ENCODE data around the gene TPBGL.
"Not testable (repeated sequence)": the region's sequence is repeated elsewhere in the genome, so short reads cannot be mapped to it uniquely, and the experiment has no call there.

Gene TPBGL

DNA sequence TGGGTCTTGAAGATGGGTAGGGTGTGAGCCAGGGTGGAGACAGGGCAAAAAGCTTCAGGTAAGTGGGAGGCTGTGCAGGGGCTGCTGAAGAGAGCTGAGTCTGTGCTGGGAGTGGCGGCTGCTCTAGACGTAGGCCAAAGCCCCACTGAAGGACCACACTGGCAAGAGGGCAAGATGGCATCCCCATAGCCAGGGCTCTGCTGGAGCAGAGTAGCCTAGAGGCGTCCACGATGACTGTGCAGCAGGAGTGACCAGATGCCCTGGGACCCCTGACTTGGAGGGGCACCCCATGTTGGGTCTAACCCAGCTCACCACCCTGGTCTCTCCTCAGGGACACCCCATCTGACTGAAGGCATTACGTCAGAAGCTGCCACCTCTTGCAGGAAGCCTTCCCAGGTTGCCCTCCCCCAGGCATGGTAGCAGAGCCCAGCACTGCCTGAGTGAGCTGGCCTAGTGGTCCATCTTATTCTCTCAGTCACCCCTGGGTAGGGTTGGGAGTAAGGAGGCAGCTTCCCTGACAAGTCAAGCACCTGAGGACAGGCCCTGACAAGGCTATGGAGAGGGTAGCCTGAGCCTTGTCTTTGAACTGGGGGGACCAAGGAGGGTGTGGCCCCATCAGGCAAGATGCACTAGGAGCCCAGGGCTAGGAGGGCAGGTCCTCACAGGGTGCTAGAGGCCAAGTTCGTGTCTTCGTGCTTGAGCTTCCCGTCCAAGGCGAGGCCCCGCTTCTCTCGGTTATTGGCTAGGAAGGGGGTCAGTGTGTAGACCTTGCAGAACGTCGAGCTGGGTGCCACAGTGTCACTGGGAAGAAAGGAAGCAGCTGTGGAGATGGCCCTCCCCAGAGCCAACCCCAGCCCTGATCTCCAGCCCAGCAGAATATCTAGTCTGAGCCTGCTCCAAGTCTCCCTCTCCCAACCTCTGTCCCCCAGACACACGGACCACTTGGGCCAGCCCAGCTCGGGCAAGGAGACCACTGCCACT, 33.1 kb downstream of the TPBGL start:
- DNase-seq: no peak

DNA sequence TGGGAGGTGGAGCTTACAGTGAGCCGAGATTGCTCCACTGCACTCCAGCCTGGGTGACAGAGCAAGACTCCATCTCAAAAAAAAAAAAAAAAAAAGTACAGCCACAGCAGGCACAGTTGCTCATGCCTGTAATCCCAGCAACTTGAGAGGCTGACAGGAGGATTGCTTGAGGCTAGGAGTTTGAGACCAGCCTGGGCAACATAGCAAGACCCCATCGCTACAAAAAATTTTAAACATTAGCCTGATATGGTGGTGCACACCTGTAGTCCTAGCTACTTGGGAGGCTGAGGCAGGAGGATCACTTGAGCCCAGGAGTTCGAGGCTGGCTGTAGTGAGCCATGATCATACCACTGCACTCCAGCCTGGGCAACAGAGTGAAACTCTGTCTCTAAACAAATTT, 34.1 kb downstream of the TPBGL start:
- not testable (repeated sequence) for DNase-seq

DNA sequence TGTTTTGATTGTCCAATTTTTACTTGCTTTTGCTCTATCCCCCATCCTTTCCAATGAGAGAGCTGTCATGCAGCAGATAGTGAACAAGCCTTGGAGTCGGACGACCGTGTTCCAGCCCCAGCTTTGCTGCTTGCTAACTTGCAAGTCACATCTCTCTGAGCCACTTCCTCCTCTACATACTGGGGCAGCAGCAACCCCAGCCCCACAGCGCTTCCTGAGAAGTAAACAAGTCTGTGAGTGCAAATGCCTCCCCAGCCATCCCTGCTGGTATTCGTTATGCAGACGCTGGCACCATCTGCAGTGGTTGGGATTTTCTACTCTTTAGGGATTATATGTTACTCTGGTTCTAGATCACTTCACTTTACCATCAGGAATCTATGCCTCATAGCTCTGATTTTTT, 35.0 kb downstream of the TPBGL start:
- DNase-seq: peak; percentile 67 to 73

DNA sequence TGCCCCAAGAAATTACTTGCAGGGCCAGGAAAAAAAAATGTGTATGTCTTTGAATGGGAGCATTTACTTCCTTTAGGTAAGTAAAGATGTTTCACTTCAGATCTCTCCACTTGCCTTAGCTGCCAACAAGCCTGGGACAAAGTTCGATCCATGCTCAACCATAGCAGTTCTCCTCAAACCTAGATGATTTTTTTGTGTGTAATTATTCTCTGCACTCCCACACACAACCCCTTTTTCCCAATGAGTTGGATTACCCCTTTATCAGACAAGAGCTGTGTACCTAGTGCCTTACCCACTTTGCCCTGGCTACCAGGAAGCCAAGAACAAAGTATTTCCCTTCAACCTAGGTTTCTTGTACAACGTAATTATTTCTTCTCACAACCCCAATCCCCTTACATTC, 35.6 kb downstream of the TPBGL start:
- no peak for DNase-seq

DNA sequence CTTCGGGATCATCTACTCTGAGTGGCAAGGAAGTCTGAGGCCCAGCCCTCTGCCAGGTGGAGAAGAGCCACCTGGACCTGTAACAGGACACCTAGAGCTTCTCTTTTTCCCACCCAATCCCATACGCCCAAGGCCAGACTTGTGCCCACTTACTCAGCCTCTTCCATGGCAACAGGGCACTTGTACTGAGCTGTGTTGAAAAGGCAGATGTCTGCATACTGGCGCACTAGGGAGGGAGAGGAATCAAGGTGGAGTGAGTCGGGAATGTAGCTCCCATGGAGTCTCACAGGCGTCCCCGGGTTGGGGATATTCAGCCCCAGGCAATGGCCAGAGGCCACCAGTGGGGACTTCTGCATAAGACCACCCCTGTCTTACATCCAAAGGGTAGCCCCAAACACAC, 36.1 kb downstream of the TPBGL start:
- no peak for DNase-seq

DNA sequence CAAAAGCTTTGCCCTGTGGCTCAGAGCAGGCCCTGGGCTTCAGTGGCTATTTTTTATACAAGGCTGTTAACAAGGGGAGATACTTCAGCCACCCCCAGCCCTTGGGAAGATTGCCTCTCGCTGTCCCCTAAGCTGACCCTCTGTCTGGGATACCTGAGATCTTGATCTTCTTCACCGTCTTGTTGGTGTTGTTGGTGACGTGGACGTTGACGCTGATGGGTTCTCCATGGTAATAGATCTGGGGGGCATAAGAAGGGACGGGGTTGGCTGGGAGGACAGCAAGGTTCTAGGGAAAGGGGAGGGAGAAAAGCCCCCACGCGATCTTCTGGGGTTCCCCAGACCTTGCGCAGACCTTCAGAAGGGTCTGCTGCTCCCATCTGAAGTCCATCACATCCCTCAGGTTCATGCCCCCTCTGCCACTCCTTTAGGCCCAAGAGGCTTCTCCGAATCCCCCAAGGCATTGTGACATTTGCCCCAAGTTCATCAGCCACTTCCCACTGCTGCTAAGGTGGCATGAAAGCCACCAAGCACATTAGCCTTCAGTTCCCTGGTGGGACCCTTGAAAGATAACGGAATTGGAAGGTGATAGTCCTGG, 36.7 kb downstream of the TPBGL start:
- DNase-seq: no peak

DNA sequence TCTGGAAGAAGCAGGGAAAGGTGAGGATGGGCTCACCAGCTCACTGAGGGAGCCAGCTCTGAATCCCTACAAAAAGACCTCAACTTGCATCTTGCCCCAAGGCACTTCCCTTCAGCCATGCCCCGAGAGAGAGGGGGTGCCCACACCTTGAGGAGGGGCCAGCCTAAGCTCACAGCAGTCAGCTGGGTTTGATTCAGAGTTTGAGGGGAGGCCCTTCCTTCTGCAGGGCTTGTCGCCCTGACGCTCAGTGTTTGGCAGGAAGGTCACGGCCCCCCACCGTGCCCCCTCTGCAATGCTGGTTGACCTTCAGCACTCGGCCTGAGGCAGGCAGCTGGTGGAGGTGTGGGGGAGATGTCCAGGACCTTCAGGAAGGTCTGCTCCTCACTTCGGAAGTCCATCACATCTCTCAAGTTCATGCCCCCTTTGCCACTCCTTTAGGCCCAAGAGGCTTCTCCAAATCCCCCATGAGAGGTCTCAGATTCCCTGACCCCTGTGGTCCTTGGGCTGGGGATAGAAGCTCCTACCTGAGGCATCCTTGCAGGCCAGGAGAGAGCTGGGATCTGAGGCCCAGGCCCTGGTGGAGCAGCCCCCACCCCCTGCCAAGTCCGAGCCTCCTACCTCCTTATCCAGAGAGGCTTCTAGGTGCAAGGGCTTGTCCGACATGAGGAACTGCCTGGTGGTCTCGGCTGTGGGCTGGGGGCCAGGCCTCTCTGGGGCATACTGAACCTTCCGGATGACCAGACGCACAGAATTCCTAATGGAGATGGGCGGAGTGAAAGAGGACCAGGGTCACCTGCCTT, 37.6 kb downstream of the TPBGL start:
- DNase-seq: no peak

DNA sequence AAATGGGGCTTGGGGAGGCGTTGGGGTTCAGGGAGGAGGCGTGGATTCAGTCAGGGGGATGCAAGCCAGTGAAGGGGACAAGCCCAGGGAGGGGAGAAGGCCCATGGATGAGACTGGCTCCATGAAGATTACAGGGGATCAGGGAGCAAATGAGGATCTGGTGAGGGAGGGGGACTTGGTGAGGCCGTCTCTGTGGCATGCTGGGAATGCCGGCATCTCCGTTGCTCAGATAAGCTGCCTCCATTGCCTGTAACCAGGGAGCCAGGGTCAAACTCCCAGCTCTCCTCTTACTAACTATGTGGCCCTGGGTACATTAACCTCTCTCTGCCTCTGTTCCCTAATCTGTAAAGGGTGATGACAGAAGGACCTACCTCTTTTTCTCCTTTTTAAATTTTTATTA, 38.7 kb downstream of the TPBGL start:
- no peak for DNase-seq

DNA sequence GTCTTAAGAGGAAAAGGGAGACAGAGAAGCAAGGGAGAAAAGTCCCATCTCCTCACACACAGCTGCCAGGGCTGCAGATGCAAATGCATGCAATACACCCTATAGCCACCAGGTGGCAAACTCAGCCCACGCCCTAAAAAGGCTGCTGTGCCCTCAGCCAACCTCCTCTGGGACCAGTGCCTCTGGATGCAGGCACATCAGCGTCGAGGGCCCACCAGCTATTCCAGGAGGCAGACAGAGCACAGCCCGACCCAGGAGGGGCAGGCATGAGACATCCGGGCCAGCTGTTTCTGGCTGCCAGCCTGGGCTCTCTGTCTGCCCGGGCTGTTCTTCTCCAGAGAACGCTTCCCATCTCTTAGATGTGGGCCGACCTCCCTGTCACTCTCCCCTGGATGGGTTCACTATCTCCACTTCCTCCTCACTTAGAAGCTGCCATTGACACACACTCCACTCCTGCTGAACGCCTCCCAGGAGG, 39.7 kb downstream of the TPBGL start:
- peak; percentile 68 to 78 for DNase-seq

DNA sequence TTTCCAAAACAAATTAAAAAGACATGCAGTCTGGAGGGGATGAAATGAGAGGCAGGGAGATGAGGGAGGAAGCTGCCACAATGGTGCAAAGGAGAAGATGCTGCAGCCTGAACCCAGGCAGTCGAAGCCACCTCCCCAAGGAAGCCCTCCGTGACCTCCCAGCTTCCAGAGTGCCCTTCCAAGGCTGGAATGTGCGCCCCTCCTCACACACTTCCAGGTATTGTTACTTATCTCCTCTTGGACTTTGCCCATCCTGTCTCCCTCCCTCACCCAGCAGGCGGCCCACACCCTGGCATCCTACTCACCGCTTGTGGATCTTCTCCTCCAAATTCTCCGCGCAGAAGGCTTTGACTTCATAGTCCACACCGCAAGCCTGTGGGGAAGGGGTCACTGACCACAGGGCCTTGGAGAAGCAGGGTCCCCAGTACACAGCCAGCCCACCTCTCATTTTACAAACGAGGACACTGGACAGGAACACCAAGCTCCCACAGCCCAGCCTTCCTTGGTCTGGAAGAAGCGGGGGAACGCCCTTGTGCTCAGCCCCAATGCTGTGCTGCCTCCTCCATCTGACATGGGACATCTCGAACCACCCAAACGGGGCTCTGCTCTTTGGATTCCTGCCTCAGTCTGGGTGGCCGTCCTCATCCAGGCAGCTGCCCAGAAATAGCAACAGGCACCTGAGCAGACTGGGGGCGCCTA, 40.3 kb downstream of the TPBGL start:
- DNase-seq: no peak

DNA sequence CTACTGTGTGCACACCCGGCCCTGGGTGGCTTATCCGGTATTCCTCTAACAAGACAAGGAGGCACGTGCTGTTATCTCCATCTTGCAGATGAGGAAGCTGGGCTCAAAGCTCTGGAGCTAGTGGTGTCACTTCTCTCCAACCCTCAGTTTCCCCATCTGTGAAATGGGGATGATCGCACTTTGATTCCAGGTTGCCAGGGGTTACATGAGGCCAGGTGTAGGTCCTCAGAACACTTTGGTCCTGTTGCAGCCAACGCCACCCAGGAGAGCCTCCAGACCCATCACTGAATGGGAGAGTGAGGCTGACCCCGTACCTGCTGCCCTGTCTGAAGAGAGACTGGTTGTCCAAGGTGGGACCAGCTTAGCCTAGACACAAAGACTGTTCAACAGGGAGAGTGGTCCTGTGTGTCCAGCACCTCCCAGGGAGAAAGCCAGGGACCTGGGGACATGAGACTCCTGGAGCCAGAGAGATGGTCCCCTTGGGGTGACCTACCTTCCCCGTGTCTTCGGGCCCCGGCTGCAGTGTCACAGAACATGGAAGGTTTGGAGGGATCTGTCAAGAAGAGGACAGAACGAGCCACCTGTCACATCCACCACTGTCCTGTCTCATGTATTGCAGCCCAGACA, 41.0 kb downstream of the TPBGL start:
- DNase-seq: no peak

DNA sequence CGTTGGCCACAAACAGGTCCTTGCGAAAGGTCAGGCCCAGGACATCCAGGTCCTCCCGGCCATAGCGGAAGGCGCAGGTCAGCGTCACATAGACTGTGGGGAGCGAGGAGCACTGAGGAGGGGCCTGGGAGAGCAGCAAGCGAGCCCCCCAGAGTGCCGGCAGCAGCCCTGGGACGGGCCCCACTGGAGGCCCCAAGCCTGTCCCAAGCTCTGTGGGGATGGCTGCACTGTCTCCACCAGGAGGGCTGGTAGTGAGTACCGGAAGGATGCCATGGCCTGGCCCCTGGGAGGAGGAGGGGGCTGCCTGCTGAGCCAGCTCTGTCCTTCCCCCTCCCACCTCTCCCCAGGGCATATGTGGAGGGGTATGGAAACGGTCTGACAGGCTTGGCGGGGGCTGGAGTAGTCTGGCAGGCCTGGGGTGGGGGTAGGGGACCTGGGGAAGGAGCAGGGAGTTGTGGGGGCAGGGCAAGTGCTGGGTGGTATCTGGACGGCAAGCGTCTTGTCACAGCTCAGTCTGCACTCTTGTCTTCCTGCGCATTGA, 42.9 kb downstream of the TPBGL start:
- DNase-seq: no peak

DNA sequence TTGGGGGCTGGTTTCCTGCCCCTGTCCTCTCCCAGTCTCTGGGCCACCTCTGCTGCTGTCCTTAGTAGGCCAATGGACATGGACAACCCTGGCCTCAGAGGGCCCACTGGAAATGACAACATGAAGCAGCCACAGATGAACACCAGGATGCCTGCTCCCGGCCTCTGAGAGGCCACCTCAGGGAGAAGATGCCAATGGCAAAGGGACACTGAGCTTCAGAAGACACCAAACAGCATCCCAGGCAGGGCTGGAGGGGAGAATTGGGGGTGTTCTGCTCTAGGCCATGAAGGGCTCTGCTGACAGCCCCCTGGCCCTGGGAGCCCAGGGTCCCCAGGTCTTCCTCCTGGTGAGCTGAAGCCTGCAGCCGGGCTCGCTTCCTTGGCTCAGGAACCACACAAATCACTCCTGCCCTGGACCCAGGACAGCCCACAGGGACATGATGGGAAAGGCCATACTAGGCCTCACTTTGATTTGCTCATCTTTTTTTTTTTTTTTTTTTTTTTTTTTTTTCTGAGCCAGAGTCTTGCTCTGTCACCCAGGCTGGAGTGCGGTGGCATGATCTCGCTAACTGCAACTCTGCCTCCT, 45.3 kb downstream of the TPBGL start:
- DNase-seq: no peak

DNA sequence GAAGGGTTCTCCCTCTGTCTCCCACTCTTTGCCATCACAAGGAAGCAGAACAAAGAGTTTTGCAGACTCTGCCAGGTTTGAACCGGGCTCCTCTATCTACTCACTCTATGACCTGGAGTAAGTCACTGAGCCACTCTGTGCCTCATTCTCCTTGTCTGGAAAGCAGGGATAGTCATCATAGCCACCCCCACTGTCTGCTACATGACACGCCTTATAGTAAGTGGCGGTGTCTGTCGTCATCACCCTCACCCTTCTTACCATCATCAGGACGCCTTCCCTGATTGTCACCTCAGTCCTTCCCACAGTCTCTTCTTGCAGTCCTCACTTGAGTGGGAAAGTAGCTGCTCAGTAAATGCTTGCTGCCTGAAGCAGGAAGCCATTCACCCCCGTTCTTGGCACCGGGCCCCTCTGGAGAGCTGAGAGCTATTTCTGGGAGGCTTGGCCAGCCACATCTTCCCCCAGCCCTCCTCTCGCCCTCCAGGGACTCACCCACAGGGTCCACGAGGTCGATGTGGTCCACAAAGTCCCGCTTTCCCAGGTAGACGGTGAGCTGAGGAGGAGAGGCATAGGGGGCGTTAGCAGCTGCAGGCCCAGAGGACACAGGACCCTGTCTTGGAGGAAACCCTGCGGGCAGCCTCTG, 46.4 kb downstream of the TPBGL start:
- no peak for DNase-seq

DNA sequence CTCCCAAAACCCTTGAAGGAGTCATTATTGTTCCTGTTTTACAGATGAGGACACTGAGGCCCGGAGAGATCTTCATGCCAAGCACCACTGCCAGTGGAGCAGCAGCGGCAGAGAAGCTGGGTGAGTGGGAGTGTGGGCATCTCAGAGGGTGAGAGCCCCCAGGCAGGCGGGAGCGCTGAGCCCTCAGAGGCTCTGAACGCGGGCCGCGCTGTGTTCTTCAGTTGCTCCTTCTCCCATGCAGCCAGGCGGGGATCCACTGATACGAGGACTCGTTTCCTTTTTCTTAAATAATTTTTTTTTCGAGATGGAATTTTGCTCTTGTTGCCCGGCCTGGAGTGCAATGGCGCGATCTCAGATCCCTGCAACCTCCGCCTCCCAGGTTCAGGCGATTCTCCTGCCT, 47.0 kb downstream of the TPBGL start:
- DNase-seq: no peak

DNA sequence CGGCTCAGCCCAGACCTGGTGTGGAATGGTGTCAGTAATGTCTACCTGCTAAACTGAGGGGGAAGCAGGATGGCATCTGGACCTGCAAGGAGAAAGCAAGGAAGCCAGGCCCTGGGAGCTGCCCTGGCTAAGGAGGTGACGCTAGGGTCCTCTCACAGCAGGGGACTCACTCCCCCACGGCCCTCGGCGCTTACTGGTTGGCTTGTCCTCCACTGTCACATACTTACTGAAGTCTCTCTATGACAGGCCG, 48.9 kb downstream of the TPBGL start:
- DNase-seq: no peak

DNA sequence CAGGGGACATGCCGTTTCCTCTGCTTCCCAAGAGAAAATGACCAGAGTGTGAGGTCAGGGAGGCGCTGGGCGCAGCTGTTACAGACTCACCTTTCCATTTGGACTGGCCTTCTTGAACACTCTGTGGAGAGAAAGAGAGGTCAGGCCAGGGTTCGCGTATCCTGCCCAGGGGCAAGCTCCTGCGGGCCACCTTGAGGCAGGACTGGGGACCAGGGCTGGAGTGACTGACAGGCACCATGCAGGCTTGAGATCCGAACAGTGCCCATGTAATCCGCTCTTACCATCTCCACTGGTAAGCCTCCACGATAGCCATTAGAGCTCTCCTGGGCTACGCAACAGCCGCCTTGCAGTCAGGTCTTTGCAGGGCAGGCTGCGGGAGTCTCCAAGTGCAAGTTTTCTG, 49.3 kb downstream of the TPBGL start:
- DNase-seq: no peak

DNA sequence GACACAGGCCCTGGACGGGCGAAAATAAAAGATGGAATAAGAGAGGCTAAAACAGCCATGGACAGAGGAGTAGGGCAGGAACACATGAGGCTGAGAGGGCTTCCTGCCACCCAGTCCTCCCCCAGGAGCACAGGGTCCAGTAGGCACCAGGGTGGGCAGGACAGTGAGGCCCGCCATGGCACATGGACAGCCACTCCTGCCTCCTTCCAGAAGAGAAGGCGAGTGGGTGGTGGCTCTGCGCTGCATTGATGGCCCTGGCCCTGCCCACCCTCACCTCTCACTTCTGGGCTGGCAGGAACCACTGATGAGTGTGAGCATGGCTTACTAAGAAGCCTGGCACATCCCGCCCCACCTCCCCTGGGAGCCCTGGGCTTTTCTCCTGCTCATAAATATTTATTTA, 51.2 kb downstream of the TPBGL start:
- no peak for DNase-seq

DNA sequence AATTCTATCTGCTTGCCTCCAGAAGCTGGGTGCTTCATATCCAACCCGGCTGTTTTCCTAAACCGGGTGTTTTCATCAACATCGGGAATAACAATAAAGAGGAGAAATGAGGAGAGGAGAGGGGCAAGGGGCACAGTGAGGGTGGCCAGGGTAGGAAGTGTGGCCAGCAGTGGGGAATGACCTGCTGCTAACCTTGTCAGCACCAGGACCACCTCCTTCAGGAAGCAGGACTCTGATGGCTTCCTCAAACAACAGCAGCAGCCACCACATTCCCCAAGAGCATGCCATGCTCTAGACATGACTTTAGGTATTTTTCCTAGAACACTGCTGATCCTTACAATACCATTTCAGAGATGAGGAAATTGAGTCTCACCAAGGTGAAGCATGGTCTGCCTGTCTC, 52.4 kb downstream of the TPBGL start:
- no peak for DNase-seq

Data from CD4-positive, alpha-beta T cell treated with Interferon alpha-2 for 1 hour (primary cell).